Psoas muscle (tissue), 8 donors: ENCODE measurements around the gene NR2C2. TPM values are rescaled to one million over a fixed set of nuclear protein-coding genes. Genes with fewer than 3 reads are reported as not detected.

ENCODE experiments used
- ATAC-seq, 4 donors: fragments of 200-7000 bp; cut with Tn5 transposase; one replicate each; pipeline ENCODE4 v1.9.1; 2020; ENCODE audit warnings: moderate library complexity in 3 of 4, mild to moderate bottlenecking in 2 of 4
- DNase-seq, 2 donors: peaks; one replicate each; pipeline ENCODE4 v3.0.0-alpha.2; 2020
- H3K27ac ChIP-seq: fragments of 200-600 bp; one replicate; pipeline ENCODE4 v1.8.0; 2022
- H3K27me3 ChIP-seq, 3 donors: fragments of 200-600 bp in 1 of 3; one replicate each; pipeline versions ENCODE4 v1.6.1 to v1.8.0; 2013 to 2022; ENCODE audit warnings: low read length in 2 of 3, mild to moderate bottlenecking in 2 of 3, moderate library complexity in 1 of 3; ENCODE audit not compliant: insufficient read depth in 3 of 3
- H3K36me3 ChIP-seq, 2 donors: fragments of 200-600 bp in 1 of 2; one replicate each; pipeline versions ENCODE4 v1.6.1 to v1.8.0; 2013 to 2022; ENCODE audit warnings: low read depth in 1 of 2, mild to moderate bottlenecking in 1 of 2, moderate library complexity in 1 of 2; ENCODE audit not compliant: insufficient read depth in 1 of 2
- H3K4me1 ChIP-seq: fragments of 200-600 bp; one replicate; pipeline ENCODE4 v1.8.0; 2022
- H3K4me3 ChIP-seq: fragments of 200-600 bp; one replicate; pipeline ENCODE4 v1.8.0; 2022; ENCODE audit warnings: mild to moderate bottlenecking
- H3K9me3 ChIP-seq: fragments of 200-600 bp; one replicate; pipeline ENCODE4 v1.8.0; 2022
- CTCF ChIP-seq: fragments of 200-600 bp; IDR thresholded peaks from one replicate; pipeline ENCODE4 v1.8.0; 2022; ENCODE audit warnings: antibody characterized with exemption
- WGBS, 3 donors: extraction: QIAGEN DNeasy Blood & Tissue Kit; methylation state at CpG; one replicate each; pipeline versions ENCODE4 v1.1.6 to v1.1.7; 2013; 5-methylcytosine and 5-hydroxymethylcytosine counted together
- intact Hi-C, 2 donors: fragments of 100-400 bp; cut with DNase I; formaldehyde crosslinking; loops; one replicate each; pipeline versions ENCODE4 v1.11.0 to v1.14.2; 2022
- polyA plus RNA-seq, 3 donors: library from polyadenylated mRNA; stranded (reverse); fragments of 200-250 nt; gene quantifications; one replicate each; pipeline ENCODE4 v1.2.3, GENCODE V29; 2013
- total RNA-seq, 4 donors: library from RNA; stranded (reverse); fragmentation: NEBNext Ultra II Directional in 2 of 4; extraction: Animal tissue kit (Norgen Biotek cat#: 25700) in 2 of 4; gene quantifications; one replicate each; pipeline versions ENCODE4 v1.2.1 to v1.2.4, GENCODE V29; 2021 to 2023
- donor health status: healthy with polysubstance abuse.
- donor health status: DM: no; HTN: no; CAD: no; lungs with moderate emphysema.
- donor health status: Bipolar disorder and iron deficiency.
- donor health status: healthy.
- donor health status: DM: yes; HTN: yes; CAD: no.
- donor health status: DM: no; HTN: no; CAD: no.
- donor health status: DM: no; HTN: no; CAD: no.
- donor health status: DM: yes; HTN: yes; CAD: no.

The NR2C2 gene
- total and polyA plus RNA-seq, 7 donors, result 8.7 to 37.1 (median 28.3) TPM

GRCh38 chr3:15069441-15069840 is 122.1 kb downstream of the NR2C2 start:
- intact Hi-C loops, result no loop called here
- TF ChIP-seq CTCF, result no peak
- DNase-seq (no peak), ATAC-seq (no peak)
- 73 to 90% (median 89%) methylated on average over 1 of the region's 1 CpG for WGBS, 3 donors
- Histone ChIP-seq H3K4me3 (no peak overlapping the region), H3K36me3 (peaks cover 5 to 42% of the 10 kb centered on the region in 2 donors), H3K9me3 (no peaks in the 10 kb centered on the region), H3K27me3 (no peaks in the 10 kb centered on the region), H3K27ac (no peak overlapping the region), H3K4me1 (no peaks in the 10 kb centered on the region)

GRCh38 chr3:15071699-15072098 is 124.3 kb downstream of the NR2C2 start:
- WGBS, 3 donors, result 80 to 89% (median 85%) methylated on average over 2 of the region's 2 CpGs
- intact Hi-C loops, result no loop called here
- ATAC-seq, result peak in 2 of 4 donors; percentile 13 to 26

GRCh38 chr3:15074500-15074899 is 127.1 kb downstream of the NR2C2 start:
- intact Hi-C loops, result no loop called here
- no peak for TF ChIP-seq CTCF
- Histone ChIP-seq H3K27ac (no peak overlapping the region), H3K9me3 (no peaks in the 10 kb centered on the region), H3K36me3 (peaks cover 14 to 89% of the 10 kb centered on the region in 2 donors), H3K4me3 (no peak overlapping the region), H3K27me3 (no peaks in the 10 kb centered on the region), H3K4me1 (no peaks in the 10 kb centered on the region)
- WGBS, 3 donors, result 89 to 93% (median 92%) methylated on average over 19 of the region's 19 CpGs
- DNase-seq, result no peak
- no peak for ATAC-seq

More at GRCh38 chr3:15071699-15072098, 124.3 kb downstream of the NR2C2 start:
- H3K4me3 ChIP-seq, result no peak overlapping the region
- no peaks in the 10 kb centered on the region for H3K27me3 ChIP-seq
- DNase-seq, result no peak
- peaks cover 8 to 65% of the 10 kb centered on the region in 2 donors for H3K36me3 ChIP-seq
- TF ChIP-seq CTCF, result no peak
- H3K9me3 ChIP-seq, result no peaks in the 10 kb centered on the region
- H3K4me1 ChIP-seq, result no peaks in the 10 kb centered on the region
- H3K27ac ChIP-seq, result no peak overlapping the region

- intact Hi-C loops, result no loop called here
- WGBS, 3 donors, result 64 to 86% (median 84%) methylated on average over 3 of the region's 3 CpGs
- peaks cover 12 to 100% of the 10 kb centered on the region in 2 donors for H3K36me3 ChIP-seq
- no peak overlapping the region for H3K4me3 ChIP-seq
- H3K27ac ChIP-seq, result no peak overlapping the region
- H3K4me1 ChIP-seq, result no peaks in the 10 kb centered on the region
- TF ChIP-seq CTCF, result no peak
- no peak for ATAC-seq
- H3K9me3 ChIP-seq, result no peaks in the 10 kb centered on the region
- DNase-seq, result no peak
- no peaks in the 10 kb centered on the region for H3K27me3 ChIP-seq
Measured at GRCh38 chr3:15079091-15079490, 131.7 kb downstream of the NR2C2 start.
